Brain microvascular endothelial cell (primary cell): ENCODE data around the gene CA6.
"Not testable (repeated sequence)": the region's sequence is repeated elsewhere in the genome, so short reads cannot be mapped to it uniquely, and the experiment has no call there.

Experiments
- DNase-seq: peaks from one replicate; pipeline ENCODE4 v3.0.0-alpha.2; 2020
- H3K27ac ChIP-seq: fragments of 250-450 bp; sonication (Bioruptor Pico); 2 replicates; pipeline ENCODE4 v1.5.1; 2020; ENCODE audit warnings: mild to moderate bottlenecking, moderate library complexity
- H3K27me3 ChIP-seq: fragments of 250-450 bp; sonication (Bioruptor Pico); replicated peaks from 2 replicates; pipeline ENCODE4 v1.5.1; 2020; ENCODE audit warnings: mild to moderate bottlenecking
- H3K36me3 ChIP-seq: fragments of 250-450 bp; sonication (Bioruptor Pico); replicated peaks from 2 replicates; pipeline ENCODE4 v1.5.1; 2020; ENCODE audit warnings: mild to moderate bottlenecking
- H3K4me3 ChIP-seq: 2 replicates; pipeline ENCODE4 v1.5.1; 2011; ENCODE audit warnings: low read depth, mild to moderate bottlenecking, control low read depth, low read length, moderate library complexity
- CTCF ChIP-seq: IDR thresholded peaks from 2 replicates; pipeline ENCODE4 v1.5.1; 2011; ENCODE audit warnings: low read depth, mild to moderate bottlenecking, moderate library complexity, low read length, control low read depth, inconsistent platforms; ENCODE audit errors: missing control alignments
- in situ Hi-C: cut with HindIII; loops from 2 replicates; pipeline ENCODE4 v1.10.0; 2017; ENCODE audit warnings: low sequenced_read_pairs, low pct_ligation_motif_present

The CA6 gene

DNA sequence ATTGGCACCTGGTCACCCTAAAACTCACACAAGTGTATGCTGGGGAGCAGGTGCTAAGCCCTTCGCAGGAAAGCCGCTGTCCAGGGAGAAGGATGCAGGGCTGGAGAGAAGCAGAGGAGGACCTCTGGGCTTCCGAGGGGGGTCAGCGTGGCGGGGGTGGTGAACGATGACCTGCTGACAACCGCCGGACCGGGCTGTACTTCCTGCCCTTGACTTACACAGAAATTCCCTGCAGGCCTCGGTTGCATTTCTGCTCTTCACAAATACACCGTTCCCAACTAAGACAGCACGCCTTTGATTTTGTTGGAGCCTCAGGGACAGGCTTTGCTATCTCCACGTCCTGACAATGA is 42.9 kb downstream of the CA6 start:
- H3K27me3 ChIP-seq, result no peaks in the 10 kb centered on the region
- no peak for TF ChIP-seq CTCF
- no peak for DNase-seq
- in situ Hi-C loops, result no loop called here
- H3K4me3 ChIP-seq, result no peak overlapping the region
- no peak overlapping the region for H3K27ac ChIP-seq
- no peaks in the 10 kb centered on the region for H3K36me3 ChIP-seq

GRCh38 chr1:8989061-8989460 is 43.4 kb downstream of the CA6 start:
- TF ChIP-seq CTCF, result no peak
- H3K27me3 ChIP-seq, result no peaks in the 10 kb centered on the region
- no peak overlapping the region for H3K4me3 ChIP-seq
- no peaks in the 10 kb centered on the region for H3K36me3 ChIP-seq
- in situ Hi-C loops, result no loop called here
- DNase-seq, result no peak
- no peak overlapping the region for H3K27ac ChIP-seq

DNA sequence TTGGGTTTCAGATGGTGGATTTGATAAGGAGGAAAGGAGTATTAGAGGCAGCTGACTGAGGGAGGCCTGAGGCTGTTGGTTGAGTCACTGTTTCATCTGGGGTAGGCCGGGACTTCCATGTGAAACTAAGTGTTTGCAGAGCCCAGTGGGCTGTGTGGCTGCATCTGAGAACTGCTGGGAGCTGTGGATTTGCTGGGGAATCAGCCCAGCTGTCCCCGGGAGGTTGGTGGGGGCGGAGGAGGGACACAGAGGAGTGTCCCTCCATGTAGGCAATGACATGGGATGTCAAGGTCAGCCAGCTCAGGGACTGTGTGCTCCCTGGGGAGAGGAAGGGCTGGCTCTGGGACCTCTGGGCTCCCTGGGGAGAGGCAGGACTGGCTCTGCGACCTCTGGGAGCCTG is 44.2 kb downstream of the CA6 start:
- no peak for TF ChIP-seq CTCF
- H3K27ac ChIP-seq, result no peak overlapping the region
- H3K27me3 ChIP-seq, result no peaks in the 10 kb centered on the region
- peak; percentile 9 for DNase-seq
- no peak overlapping the region for H3K4me3 ChIP-seq
- no peaks in the 10 kb centered on the region for H3K36me3 ChIP-seq
- in situ Hi-C loops, result no loop called here

DNA sequence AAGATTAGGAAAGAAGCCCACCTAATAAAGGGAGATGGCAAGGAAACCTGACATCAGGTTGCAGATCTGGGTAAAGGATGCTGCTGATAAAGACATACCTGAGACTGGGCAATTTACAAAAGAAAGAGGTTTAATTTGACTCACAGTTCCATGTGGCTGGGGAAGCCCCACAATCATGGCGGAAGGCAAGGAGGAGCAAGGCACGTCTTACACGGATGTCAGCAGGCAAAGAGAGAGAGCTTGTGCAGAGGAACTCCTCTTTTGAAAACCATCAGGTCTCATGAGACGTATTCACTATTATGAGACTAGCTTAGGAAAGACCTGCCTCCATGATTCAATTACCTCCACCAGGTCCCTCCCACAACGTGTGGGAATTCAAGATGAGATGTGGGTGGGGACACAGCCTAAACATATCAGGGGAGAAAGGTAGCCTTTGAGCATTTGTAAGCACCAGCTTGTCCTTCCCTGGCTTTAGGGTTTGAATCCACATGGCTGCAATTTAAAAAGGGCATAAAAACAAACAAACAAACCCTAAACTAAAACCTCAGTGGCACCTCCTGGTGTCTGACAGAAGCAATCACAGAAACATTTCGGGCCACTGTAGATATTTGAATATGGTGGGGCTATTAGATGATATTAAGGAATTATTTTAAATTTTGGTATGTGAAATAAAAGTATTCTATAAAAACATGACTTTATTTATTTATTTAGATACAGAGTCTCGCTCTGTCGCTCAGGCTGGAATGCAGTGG is 47.4 kb downstream of the CA6 start:
- no peak for DNase-seq
- peak; percentile 40 for TF ChIP-seq CTCF

DNA sequence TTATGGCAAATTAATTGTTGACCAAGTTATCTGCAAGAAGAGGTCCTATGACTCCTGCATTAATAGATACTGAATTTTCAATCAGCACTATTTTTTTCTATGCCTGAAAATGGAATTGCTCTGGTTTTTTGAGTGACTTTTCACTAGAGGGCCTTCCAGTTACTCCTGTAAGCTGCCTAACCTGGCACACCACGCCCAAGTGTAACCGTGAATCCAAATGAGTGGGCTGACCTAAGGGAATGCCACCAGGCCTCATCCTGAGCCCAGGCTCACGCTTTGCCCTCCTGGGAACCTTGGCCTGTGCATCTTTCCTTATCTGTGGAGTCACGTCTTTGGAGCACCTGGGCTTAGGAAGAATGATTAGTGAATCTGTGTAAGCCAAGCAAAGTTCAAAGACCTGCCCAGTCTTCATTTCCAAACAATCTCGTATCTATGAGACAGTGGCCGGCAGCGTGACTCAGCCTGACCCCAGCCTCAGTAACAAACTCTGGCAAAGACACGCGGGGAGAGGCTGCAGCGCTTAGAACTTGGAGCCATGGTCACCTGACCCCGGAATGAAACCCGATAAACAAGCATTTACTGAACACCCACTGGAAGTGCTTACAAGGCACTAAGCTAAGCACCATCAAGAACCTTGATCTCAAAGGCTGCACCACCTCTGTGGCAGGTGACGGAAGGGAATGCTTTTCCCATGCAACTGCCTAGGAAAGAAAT is 48.5 kb downstream of the CA6 start:
- in situ Hi-C loops, result not testable (repeated sequence)

More for the DNA sequence above, 47.4 kb downstream of the CA6 start:
- in situ Hi-C loops, result no loop called here
- no peaks in the 10 kb centered on the region for H3K27me3 ChIP-seq
- H3K27ac ChIP-seq, result no peak overlapping the region
- H3K4me3 ChIP-seq, result no peak overlapping the region
- no peaks in the 10 kb centered on the region for H3K36me3 ChIP-seq

DNA sequence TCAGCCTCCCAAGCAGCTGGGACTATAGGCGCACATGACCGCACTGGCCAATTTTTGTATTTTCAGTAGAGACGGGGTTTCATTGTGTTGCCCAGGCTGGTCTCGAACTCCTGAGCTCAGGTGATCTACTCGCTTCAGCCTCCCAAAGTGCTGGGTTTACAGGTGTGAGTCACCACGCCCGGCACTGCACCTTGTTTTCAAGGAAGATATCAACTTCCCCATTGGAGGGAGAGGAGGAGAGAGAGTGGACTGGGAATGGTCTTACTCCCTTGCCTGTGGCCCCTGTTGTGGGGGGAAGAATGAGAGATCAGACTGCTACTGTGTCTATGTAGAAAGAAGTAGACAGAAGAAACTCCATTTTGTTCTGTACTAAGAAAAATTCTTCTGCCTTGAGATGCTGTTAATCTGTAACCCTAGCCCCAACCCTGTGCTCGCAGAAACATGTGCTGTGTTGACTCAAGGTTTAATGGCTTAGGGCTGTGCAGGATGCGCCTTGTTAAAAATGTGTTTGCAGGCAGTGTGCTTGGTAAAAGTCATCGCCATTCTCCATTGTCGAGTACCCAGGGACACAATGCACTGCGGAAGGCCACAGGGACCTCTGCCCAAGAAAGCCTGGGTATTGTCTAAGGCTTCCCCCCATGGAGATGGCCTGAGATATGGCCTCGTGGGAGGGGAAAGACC is 56.0 kb downstream of the CA6 start:
- H3K4me3 ChIP-seq, H3K36me3 ChIP-seq, DNase-seq, H3K27me3 ChIP-seq, H3K27ac ChIP-seq, in situ Hi-C loops: not testable (repeated sequence)

More for the DNA sequence above, 48.5 kb downstream of the CA6 start:
- H3K27me3 ChIP-seq, H3K36me3 ChIP-seq, DNase-seq, H3K4me3 ChIP-seq, H3K27ac ChIP-seq: not testable (repeated sequence)

DNA sequence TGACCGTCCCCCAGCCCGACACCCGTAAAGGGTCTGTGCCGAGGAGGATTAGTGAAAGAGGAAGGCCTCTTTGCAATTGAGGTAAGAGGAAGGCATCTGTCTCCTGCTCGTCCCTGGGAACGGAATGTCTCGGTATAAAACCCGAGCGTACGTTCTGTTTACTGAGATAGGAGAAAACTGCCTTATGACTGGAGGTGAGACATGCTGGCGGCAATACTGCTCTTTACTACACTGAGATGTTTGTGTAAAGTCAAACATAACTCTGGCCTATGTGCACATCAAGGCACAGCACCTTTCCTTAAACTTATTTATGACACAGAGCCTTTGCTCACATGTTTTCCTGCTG is 56.5 kb downstream of the CA6 start:
- H3K27me3 ChIP-seq, DNase-seq, H3K27ac ChIP-seq, in situ Hi-C loops, H3K36me3 ChIP-seq, H3K4me3 ChIP-seq: not testable (repeated sequence)
